ENCODE measurements around the gene SLC4A4. TPM values are rescaled to one million over a fixed set of nuclear protein-coding genes. Genes with fewer than 3 reads are reported as not detected.

Gene SLC4A4
- total and polyA plus RNA-seq, 5 donors from 2014 or later, result not detected

DNA sequence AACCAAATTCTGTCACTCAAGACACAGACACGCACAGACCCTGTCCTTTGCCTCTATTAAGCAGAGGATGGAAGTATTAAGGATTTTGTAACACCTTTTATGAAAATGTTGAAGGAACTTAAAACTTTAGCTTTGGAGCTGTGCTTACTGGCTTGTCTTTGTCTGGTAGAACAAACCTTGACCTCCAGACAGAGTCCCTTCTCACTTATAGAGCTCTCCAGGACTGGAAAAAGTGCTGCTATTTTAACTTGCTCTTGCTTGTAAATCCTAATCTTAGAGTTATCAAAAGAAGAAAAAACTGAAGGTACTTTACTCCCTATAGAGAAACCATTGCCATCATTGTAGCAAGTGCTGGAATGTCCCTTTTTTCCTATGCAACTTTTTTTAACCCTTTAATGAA is 229.3 kb downstream of the SLC4A4 start:
- Histone ChIP-seq H3K4me3 (ENCODE audit: low read depth, low read length) (no peak overlapping the region), H3K27ac (ENCODE audit: insufficient read depth, low read length, poor library complexity, severe bottlenecking) (no peak overlapping the region), H3K27me3 (ENCODE audit: control insufficient read depth, insufficient read depth, low read length) (no peaks in the 10 kb centered on the region), H3K36me3 (ENCODE audit: control insufficient read depth, insufficient read depth, low read length) (no peaks in the 10 kb centered on the region), H3K4me1 (ENCODE audit: control insufficient read depth, insufficient read depth, low read length, poor library complexity, severe bottlenecking) (no peaks in the 10 kb centered on the region), H3K9me3 (ENCODE audit: control insufficient read depth in 2 of 2, low read length in 2 of 2) (no peaks in the 10 kb centered on the region)
- DNase-seq (no peak), ATAC-seq (ENCODE audit: low read depth in 2 of 2) (no peak)
- Mint-ChIP-seq H3K4me1 (no peaks in the 10 kb centered on the region), H3K9me3 (peaks cover 0 to 4% (median 0%) of the 10 kb centered on the region in 7 donors), H3K27me3 (no peaks in the 10 kb centered on the region), H3K4me3 (no peak overlapping the region), H3K36me3 (no peaks in the 10 kb centered on the region), H3K27ac (no peak overlapping the region)

DNA sequence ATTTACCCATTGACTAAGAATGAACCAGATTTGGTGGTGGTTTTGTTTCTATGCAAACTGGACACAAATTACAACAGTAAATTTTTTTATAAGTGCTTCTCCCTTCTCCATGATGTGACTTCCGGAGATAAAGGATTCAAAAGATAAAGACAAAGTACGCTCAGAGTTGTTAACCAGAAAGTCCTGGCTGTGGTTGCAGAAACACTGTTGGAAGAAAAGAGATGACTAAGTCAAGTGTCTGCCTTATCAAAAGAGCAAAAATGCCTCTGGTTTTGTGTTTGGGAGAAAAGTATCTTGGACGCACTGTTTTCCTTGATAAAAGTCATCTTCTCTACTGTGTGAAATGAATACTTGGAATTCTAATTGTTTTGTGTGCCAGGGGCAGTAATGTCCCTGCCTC is 231.7 kb downstream of the SLC4A4 start:
- Mint-ChIP-seq H3K27ac (no peak overlapping the region), H3K4me3 (no peak overlapping the region), H3K9me3 (peaks cover 0 to 7% (median 4%) of the 10 kb centered on the region in 7 donors), H3K36me3 (no peaks in the 10 kb centered on the region), H3K4me1 (no peaks in the 10 kb centered on the region), H3K27me3 (no peaks in the 10 kb centered on the region)
- H3K4me3 ChIP-seq (ENCODE audit: low read depth, low read length), result no peak overlapping the region
- ATAC-seq (ENCODE audit: low read depth in 2 of 2), result no peak
- no peaks in the 10 kb centered on the region for H3K9me3 ChIP-seq (ENCODE audit: control insufficient read depth in 2 of 2, low read length in 2 of 2)
- no peak for DNase-seq
- no peak overlapping the region for H3K27ac ChIP-seq (ENCODE audit: insufficient read depth, low read length, poor library complexity, severe bottlenecking)
- no peaks in the 10 kb centered on the region for H3K4me1 ChIP-seq (ENCODE audit: control insufficient read depth, insufficient read depth, low read length, poor library complexity, severe bottlenecking)
- no peaks in the 10 kb centered on the region for H3K36me3 ChIP-seq (ENCODE audit: control insufficient read depth, insufficient read depth, low read length)
- no peaks in the 10 kb centered on the region for H3K27me3 ChIP-seq (ENCODE audit: control insufficient read depth, insufficient read depth, low read length)

DNA sequence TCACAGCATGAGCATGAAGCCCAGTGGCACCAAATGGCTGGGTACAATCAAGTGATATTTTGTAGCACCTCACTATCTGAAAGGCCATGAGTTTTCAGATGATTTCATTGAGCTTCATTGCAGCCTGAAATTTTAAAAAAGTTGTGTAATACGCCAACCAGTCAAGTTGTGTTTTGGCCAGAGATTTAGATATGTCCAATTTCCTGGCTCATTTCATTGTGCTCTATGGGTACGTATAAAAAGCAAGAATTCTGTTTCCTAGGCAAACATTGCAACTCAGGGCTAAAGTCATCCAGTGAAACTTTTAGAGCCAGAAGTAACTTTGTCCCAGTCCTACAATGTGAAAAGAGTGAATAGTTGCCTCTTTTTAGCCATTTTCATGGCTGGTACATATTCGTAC is 232.5 kb downstream of the SLC4A4 start:
- ATAC-seq (ENCODE audit: low read depth in 2 of 2) (no peak), DNase-seq (no peak)
- Mint-ChIP-seq H3K27ac (no peak overlapping the region), H3K9me3 (peaks cover 0 to 7% (median 5%) of the 10 kb centered on the region in 7 donors), H3K4me1 (no peaks in the 10 kb centered on the region), H3K36me3 (no peaks in the 10 kb centered on the region), H3K27me3 (no peaks in the 10 kb centered on the region), H3K4me3 (no peak overlapping the region)
- H3K27ac ChIP-seq (ENCODE audit: insufficient read depth, low read length, poor library complexity, severe bottlenecking), result no peak overlapping the region
- no peaks in the 10 kb centered on the region for H3K4me1 ChIP-seq (ENCODE audit: control insufficient read depth, insufficient read depth, low read length, poor library complexity, severe bottlenecking)
- H3K4me3 ChIP-seq (ENCODE audit: low read depth, low read length), result no peak overlapping the region
- no peaks in the 10 kb centered on the region for H3K27me3 ChIP-seq (ENCODE audit: control insufficient read depth, insufficient read depth, low read length)
- no peaks in the 10 kb centered on the region for H3K9me3 ChIP-seq (ENCODE audit: control insufficient read depth in 2 of 2, low read length in 2 of 2)
- H3K36me3 ChIP-seq (ENCODE audit: control insufficient read depth, insufficient read depth, low read length), result no peaks in the 10 kb centered on the region

DNA sequence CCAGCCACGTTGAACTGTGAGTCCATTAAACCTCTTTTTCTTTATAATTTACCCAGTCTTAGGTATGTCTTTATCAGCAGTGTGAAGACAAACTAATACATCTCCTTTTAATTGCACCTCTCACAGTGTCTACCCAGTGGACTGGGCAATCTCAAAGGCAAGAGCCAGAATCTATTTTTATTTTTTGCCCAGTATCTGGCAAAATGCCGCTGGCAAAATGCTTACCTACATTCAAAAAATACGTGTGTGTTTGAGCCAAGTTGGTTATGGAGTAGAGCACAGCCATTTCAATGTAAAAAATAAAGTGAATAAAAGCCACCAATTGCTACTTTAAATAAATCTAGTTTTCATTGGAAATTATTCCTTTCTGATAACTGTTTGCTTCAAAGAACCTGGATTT is 245.2 kb downstream of the SLC4A4 start:
- Histone ChIP-seq H3K36me3 (ENCODE audit: control insufficient read depth, insufficient read depth, low read length) (no peaks in the 10 kb centered on the region), H3K9me3 (ENCODE audit: control insufficient read depth in 2 of 2, low read length in 2 of 2) (no peaks in the 10 kb centered on the region), H3K4me3 (ENCODE audit: low read depth, low read length) (no peak overlapping the region), H3K4me1 (ENCODE audit: control insufficient read depth, insufficient read depth, low read length, poor library complexity, severe bottlenecking) (no peaks in the 10 kb centered on the region), H3K27ac (ENCODE audit: insufficient read depth, low read length, poor library complexity, severe bottlenecking) (no peak overlapping the region), H3K27me3 (ENCODE audit: control insufficient read depth, insufficient read depth, low read length) (no peaks in the 10 kb centered on the region)
- DNase-seq (no peak), ATAC-seq (ENCODE audit: low read depth in 2 of 2) (no peak)
- Mint-ChIP-seq H3K36me3 (no peaks in the 10 kb centered on the region), H3K27me3 (no peaks in the 10 kb centered on the region), H3K9me3 (peaks cover 0 to 12% (median 4%) of the 10 kb centered on the region in 7 donors), H3K4me3 (no peak overlapping the region), H3K27ac (peak overlapping the region in 1 of 3 donors; percentile 20), H3K4me1 (no peaks in the 10 kb centered on the region)

DNA sequence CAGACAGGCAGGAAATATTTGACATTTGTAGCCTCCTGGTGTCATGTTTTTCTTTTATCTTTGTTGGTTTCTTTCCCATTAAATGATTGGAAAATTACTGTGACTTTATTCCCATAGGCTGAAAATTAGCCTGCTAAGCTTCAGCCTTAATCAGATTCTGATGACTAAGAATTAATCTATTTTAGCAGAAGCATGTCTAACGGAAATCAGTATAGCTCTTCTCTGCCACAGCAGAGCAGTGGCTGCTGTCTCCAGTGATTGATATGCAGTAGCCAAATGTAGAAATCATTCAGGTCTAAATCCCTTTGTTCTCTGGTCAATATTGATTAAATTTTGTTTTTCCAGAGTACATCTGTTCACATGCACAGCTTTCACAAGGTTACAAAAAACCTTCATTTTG is 245.8 kb downstream of the SLC4A4 start:
- no peaks in the 10 kb centered on the region for H3K27me3 Mint-ChIP-seq
- DNase-seq (no peak), ATAC-seq (ENCODE audit: low read depth in 2 of 2) (no peak)
- H3K4me3 Mint-ChIP-seq, result no peak overlapping the region
- Histone ChIP-seq H3K4me3 (ENCODE audit: low read depth, low read length) (no peak overlapping the region), H3K36me3 (ENCODE audit: control insufficient read depth, insufficient read depth, low read length) (no peaks in the 10 kb centered on the region), H3K27ac (ENCODE audit: insufficient read depth, low read length, poor library complexity, severe bottlenecking) (no peak overlapping the region), H3K4me1 (ENCODE audit: control insufficient read depth, insufficient read depth, low read length, poor library complexity, severe bottlenecking) (no peaks in the 10 kb centered on the region), H3K27me3 (ENCODE audit: control insufficient read depth, insufficient read depth, low read length) (no peaks in the 10 kb centered on the region), H3K9me3 (ENCODE audit: control insufficient read depth in 2 of 2, low read length in 2 of 2) (no peaks in the 10 kb centered on the region)
- no peaks in the 10 kb centered on the region for H3K4me1 Mint-ChIP-seq
- peaks cover 0 to 12% (median 4%) of the 10 kb centered on the region in 7 donors for H3K9me3 Mint-ChIP-seq
- no peak overlapping the region for H3K27ac Mint-ChIP-seq
- no peaks in the 10 kb centered on the region for H3K36me3 Mint-ChIP-seq

DNA sequence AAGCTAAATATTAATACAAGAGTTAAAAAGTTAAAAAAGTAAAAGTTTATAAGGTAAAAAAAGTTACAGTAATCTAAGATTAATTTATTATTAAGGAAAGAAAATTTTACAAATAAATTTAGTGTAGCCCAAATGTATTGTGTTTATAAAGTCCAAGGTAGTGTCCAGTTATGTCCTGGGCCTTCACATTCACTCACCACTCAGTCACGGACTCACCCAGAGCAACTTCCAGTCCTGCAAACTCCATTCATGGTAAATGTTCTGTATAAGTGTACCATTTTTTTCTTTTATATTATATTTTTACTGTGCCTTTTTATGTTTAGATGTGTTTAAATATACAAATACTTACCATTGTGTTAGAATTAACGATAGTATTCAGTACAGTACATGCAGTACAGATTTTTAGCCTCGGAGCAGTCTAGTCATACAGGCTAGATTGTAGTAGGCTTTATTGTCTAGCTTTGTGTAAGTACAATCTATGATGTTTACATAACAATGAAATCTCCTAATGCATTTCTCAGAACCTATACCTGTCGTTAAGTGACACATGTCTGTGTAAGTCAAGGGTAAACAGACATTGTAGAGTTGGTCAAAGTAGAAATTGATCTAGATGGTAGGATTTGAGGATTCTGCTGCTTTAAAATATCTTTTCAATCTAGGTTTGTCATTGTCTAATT is 247.4 kb downstream of the SLC4A4 start:
- no peak for ATAC-seq (ENCODE audit: low read depth in 2 of 2)
- no peaks in the 10 kb centered on the region for H3K36me3 ChIP-seq (ENCODE audit: control insufficient read depth, insufficient read depth, low read length)
- no peaks in the 10 kb centered on the region for H3K27me3 ChIP-seq (ENCODE audit: control insufficient read depth, insufficient read depth, low read length)
- H3K27ac Mint-ChIP-seq, result no peak overlapping the region
- H3K27me3 Mint-ChIP-seq, result no peaks in the 10 kb centered on the region
- no peaks in the 10 kb centered on the region for H3K4me1 Mint-ChIP-seq
- no peaks in the 10 kb centered on the region for H3K9me3 ChIP-seq (ENCODE audit: control insufficient read depth in 2 of 2, low read length in 2 of 2)
- no peak overlapping the region for H3K27ac ChIP-seq (ENCODE audit: insufficient read depth, low read length, poor library complexity, severe bottlenecking)
- no peak for DNase-seq
- H3K4me3 ChIP-seq (ENCODE audit: low read depth, low read length), result no peak overlapping the region
- no peaks in the 10 kb centered on the region for H3K4me1 ChIP-seq (ENCODE audit: control insufficient read depth, insufficient read depth, low read length, poor library complexity, severe bottlenecking)
- H3K9me3 Mint-ChIP-seq, result peaks cover 1 to 11% (median 5%) of the 10 kb centered on the region in 7 donors
- H3K4me3 Mint-ChIP-seq, result no peak overlapping the region
- no peaks in the 10 kb centered on the region for H3K36me3 Mint-ChIP-seq

DNA sequence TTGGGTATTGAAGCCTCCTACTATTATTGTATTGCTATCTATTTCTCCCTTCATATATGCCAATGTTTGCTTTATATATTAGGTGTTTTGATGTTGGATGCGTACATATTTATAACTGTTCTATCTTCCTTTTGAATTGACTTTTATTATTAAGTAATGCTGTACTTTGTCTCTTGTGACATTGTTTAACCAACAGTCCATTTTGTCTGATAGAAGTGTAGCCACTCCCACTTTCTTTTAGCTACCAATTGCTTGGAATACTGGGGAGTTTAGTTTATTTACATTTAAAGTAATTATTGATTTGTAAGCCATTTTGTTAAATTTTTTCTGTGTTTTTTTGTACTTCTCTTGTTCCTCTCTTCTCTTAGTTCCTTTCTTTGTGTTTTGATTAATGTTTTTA is 249.2 kb downstream of the SLC4A4 start:
- no peaks in the 10 kb centered on the region for H3K36me3 ChIP-seq (ENCODE audit: control insufficient read depth, insufficient read depth, low read length)
- no peaks in the 10 kb centered on the region for H3K27me3 Mint-ChIP-seq
- H3K4me3 Mint-ChIP-seq, result no peak overlapping the region
- ATAC-seq (ENCODE audit: low read depth in 2 of 2) (no peak), DNase-seq (no peak)
- no peak overlapping the region for H3K4me3 ChIP-seq (ENCODE audit: low read depth, low read length)
- no peak overlapping the region for H3K27ac Mint-ChIP-seq
- H3K4me1 Mint-ChIP-seq, result no peaks in the 10 kb centered on the region
- no peaks in the 10 kb centered on the region for H3K36me3 Mint-ChIP-seq
- H3K4me1 ChIP-seq (ENCODE audit: control insufficient read depth, insufficient read depth, low read length, poor library complexity, severe bottlenecking), result no peaks in the 10 kb centered on the region
- no peaks in the 10 kb centered on the region for H3K9me3 ChIP-seq (ENCODE audit: control insufficient read depth in 2 of 2, low read length in 2 of 2)
- H3K9me3 Mint-ChIP-seq, result peaks cover 1 to 9% (median 4%) of the 10 kb centered on the region in 7 donors
- no peaks in the 10 kb centered on the region for H3K27me3 ChIP-seq (ENCODE audit: control insufficient read depth, insufficient read depth, low read length)
- H3K27ac ChIP-seq (ENCODE audit: insufficient read depth, low read length, poor library complexity, severe bottlenecking), result no peak overlapping the region

GRCh38 chr4:71592793-71593192 is 254.0 kb downstream of the SLC4A4 start:
- Histone ChIP-seq H3K27ac (ENCODE audit: insufficient read depth, low read length, poor library complexity, severe bottlenecking) (no peak overlapping the region), H3K36me3 (ENCODE audit: control insufficient read depth, insufficient read depth, low read length) (no peaks in the 10 kb centered on the region), H3K27me3 (ENCODE audit: control insufficient read depth, insufficient read depth, low read length) (no peaks in the 10 kb centered on the region), H3K4me3 (ENCODE audit: low read depth, low read length) (no peak overlapping the region), H3K4me1 (ENCODE audit: control insufficient read depth, insufficient read depth, low read length, poor library complexity, severe bottlenecking) (no peaks in the 10 kb centered on the region), H3K9me3 (ENCODE audit: control insufficient read depth in 2 of 2, low read length in 2 of 2) (no peaks in the 10 kb centered on the region)
- Mint-ChIP-seq H3K27me3 (no peaks in the 10 kb centered on the region), H3K4me3 (peak overlapping the region in 1 of 4 donors; percentile 11), H3K9me3 (peaks cover 1 to 7% (median 3%) of the 10 kb centered on the region in 7 donors), H3K27ac (no peak overlapping the region), H3K36me3 (no peaks in the 10 kb centered on the region), H3K4me1 (no peaks in the 10 kb centered on the region)
- no peak for DNase-seq
- ATAC-seq (ENCODE audit: low read depth in 2 of 2), result no peak
